GDM1 (cell line): Measurements from ENCODE around the gene TSR3.
"Not testable (repeated sequence)": the region's sequence is repeated elsewhere in the genome, so short reads cannot be mapped to it uniquely, and the experiment has no call there.

ENCODE experiments used
- DNase-seq: peaks from one replicate; lab custom pipeline; 2025; lab: John Stamatoyannopoulos, UW

The TSR3 gene

DNA sequence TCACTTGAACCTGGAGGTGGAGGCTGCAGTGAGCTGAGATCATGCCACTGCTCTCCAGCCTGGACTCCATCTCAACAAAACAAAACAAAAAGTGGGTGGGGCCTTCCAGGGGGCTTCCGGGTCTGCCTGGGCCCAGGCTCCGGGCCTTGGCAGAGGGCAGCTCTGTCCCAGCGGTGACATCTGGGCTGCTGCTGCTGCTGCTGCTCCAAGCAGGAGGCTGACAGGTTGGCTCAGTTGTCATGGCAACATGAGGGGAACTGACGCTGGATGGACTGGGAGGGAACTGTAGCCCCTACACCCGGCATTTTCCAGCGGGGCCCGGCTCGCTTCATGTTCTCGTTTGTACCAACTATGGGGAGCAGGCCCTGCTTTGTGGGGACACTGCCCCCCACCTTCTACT lies 14.2 kb downstream of the TSR3 start:
- no peak for DNase-seq

DNA sequence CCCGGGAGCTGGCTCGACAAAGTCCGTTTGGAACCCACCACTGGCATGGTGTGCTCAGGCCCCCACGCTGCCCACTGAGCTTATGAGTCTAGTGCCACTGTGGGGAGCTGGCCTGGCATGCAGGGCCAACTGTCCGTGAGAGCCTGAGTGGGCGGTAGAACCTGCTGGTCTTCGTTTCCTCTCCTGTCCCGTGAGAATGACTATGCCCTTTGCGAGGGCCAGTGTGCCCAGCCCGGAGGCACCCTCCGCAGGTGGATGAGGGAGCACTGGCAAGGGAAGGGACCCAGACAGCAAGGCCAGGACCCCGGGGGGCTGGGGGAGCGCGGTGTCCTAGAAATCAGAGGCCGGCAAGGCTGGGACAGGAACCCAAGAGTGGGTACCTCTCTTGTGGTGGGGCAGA lies 15.1 kb downstream of the TSR3 start:
- DNase-seq = no peak

DNA sequence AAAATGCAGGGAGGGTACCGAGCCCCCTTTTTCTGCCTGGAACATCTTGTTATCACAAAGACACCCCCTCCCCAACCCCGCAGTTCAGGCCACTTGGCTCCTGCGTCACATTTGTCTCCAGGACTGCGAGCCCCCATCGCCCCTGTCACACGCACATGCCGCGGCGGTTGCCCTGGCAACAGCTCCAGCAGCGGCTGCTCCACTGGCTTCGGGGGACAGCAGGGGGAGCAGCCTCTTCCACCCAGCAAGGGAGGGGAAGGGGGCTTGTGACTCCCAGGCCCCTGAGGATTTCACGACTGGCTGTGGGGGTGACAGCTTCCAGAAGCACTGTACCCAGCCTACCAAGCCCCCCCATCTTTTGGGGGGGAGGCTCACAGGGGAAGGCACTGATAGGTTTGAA lies 15.7 kb downstream of the TSR3 start:
- DNase-seq = no peak

DNA sequence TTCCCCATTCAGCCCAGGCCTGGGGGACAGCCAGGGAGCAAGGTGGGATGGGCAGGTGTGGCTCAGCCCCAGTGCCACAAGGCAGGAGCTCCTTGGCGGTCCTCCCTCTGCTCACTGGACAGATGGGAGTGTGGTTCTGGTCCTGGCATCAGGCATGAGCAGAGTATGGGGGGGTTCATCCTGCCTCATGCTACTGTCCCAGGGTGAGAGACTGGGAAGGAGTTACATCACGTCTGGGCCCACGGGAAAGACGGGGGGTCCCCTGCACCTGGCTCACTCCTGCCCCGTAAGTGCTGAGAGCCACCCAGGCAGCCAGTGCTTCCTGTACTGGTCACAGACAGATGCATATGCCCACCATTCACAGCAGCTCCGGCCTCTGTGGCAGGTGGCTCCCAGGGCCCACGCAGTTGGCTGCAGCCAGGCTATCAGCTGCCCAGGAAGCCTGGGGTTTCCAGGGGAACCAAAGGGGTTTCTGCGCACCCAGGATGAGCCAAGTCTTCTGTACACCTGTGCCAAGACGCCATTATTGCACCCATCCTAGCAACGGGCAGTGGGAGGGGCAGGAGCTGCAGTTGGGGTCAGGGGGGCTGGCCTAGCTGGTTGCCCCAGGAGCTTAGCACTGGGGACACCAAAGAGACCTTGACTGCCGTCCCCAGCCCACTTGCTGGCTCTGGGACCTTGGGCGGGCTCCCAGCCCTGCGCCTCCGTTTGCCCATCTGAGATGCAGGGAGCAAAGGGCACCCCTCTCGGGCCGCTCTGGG lies 16.3 kb downstream of the TSR3 start:
- DNase-seq = no peak

DNA sequence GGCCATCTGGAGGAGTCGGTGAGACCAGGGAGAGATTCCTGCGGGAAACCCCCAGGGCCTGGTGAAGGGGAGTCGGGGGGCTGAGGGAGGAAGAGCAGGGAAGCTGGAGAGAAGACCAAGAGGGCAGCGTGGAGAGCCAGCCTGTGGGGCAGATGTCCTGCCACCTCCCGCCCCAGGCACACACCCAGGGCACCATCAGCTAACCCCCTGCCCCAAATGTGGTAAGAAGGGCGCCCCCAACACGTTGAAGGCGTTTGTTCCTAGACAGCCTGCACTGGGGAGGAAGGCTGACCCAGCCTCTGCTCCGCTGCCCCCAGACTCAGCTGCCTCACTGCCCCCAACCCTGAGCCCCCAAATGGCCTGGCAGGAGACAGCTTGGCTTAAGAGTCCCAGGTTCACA lies 16.9 kb downstream of the TSR3 start:
- no peak for DNase-seq

DNA sequence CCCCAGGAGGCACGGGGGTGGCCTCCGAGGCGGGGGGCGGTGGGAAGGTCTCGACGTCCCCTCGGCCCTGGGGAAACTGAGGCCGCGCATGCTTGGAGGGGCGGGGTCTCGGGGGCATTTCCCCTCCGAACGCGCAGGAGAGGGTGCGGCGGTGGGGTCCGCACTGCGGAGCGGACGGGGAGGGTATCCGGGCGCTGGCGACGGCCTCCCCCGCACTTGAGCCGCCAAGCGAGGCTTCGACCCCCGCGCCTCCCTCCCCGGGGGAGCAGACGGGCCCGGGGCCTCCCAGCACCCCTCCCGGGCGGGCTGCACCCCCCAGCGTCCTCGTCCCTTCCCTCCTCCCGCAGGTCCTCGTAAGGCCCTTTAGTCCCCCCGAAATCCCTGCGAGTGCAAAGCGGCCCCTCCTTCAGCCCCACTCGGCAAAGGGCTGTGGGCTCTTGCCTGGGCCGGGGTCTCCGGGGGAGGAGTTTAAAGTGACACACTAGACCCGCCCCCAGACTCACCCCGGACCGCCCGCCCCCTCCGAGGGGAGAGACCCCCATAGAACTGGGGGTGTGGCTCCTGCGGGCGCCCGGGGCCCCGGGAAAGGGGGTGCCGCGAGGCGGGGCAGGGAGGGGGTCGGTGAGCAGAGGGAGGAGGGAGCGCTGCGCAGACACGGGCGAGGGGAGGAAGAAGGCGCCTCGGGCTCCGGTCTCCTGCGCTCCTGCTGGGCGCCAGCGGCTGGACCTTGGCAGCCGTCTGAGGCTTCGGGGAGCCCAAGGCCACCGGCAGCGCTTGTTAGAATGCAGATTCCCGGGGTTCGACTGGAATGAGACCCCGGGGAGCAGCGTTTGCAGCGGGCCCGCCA lies 17.6 kb downstream of the TSR3 start:
- no peak for DNase-seq

DNA sequence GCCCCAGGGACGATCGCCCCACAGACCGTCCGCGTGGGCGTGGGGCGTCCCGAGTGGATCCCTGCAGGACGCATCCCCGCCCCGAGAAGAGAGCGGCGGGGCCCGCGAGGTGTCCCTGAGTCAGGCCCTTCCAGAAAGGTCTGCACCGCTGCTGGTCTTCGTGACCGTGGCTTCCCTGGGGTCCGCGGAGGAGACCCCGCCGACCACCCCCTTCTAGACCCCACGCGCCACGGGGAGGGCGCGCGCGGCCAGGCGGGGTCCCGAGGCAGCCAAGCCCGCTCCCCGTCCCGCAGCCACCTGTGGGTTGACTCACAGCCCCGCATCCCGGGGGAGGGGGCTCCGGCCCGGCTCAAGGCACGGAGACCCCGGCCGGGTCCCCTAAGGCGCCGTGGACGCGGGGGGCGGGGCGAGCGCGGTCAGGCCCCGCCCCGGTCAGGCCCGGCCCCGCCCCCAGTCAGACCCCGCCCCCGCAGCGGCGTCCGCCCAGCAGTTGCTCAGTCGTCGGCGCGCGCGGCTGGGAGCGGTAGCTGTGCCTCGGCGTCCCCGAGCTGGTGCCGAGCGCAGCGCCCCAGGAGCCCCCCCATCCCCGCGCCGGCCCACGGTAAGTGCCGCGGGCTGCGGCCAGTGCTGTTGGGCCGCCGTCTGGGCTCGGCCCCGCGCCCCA lies 18.4 kb downstream of the TSR3 start, which contains the start of gene BAIAP3:
Gene BAIAP3 (plus strand): TSS at position 497 of the 664 bp plus-strand sequence. CDS start 4,905 bp downstream, outside the sequence.
- DNase-seq = no peak

DNA sequence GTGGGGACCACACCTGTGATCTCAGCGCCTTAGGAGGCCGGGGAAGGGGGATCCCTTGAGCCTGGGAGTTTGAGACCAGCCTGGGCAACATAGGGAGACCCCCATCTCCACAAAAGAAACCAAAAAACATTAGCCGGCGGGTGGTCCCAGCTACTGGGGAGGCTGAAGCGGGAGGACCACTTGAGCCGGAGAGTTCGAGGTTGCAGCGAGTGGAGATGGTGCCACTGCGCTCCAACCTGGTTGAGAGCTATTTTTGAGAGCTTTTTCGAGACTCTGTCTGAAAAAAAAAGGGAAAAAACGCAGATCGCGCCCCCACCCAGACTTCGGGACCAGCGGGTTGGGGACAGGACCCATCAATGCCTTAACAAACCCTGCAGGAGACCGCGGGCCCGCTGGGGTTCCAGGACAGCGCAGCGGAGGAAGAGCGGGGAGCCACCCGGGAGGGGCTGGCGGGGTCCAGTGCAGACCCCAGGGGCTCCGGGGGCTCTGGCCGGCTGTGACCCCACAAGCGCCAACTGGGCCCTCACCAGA lies 19.0 kb downstream of the TSR3 start:
- DNase-seq = no peak

DNA sequence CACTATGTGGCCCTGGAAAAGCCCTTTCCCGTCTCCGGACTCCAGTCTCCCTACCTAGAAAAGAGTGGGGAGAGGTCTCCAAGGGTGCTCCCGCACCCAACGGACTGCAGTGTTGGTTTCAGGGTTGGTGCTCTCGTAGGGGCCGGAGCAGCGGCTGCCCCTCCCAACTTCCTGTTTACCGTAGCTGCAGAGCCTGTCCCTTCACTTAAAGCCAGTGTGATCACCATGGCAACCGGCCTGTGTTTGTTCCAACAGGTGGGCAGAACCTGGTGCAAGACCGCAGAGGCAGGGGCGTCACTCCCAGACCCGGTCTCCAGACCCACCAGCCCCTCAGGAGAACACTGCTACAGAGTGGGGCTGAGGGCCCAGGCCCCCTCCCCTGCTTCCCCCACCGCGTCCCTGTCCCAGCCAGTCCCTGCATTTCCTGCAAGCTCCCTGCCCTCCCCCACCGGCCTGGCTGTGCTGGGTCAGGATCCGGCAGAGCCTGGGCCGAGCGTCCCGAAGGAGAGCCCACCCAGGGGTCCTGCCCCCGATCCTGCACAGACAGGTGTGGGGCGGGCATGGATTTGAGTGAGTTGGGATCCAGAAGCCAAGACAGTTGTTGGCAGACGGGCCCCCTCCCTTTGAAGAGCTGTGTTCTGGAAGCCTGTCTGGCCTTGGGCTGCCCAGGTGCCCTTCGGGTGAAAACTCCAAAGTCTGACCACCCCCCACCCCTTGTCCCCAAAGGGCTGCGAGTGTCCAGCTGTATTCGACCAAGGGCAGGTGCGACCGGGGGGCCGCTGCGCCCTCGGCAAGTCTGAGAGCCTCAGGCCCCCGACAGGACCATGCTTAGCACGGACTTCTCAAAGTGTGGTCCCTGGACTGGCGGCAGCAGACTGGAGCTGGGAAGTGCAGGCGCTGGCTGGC lies 19.7 kb downstream of the TSR3 start:
- no peak for DNase-seq

DNA sequence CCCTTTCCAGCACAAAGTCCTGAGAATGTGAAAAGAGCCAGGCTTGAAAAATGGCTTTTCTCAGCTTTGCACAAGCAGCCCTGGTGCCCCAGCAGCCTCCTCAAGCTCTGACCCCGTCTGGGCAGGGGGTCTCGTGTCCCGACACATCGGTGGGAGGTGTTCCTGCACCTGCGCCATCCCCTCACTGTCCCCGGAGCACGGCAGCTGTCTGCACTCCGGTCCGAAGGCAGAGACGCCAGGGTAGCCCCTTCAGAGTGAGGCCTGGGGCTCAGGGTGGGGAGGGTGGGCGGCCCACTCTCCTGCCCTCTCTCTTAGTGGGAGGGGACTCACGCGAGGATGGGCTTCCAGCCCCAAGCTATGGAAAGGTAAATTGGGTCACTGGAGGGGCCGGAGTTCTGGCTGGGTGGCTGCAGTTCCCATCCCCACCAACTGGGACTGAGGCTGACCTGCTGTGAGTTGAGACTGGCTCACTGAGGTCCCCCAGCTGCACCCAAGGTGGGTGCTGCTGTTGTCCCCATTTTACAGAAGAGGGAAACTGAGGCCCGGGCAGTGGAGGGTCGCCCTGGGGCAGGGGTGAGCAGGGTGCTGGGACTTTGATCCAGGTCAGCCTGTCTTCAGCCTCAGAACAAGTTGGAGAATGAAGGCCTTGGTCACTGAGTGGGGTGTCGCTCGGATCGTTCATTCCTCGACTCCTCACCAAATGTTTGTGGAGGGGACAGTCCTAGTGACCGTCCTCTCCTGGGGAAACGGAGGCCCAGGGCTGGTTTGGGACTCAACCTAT lies 20.6 kb downstream of the TSR3 start:
- DNase-seq = no peak

DNA sequence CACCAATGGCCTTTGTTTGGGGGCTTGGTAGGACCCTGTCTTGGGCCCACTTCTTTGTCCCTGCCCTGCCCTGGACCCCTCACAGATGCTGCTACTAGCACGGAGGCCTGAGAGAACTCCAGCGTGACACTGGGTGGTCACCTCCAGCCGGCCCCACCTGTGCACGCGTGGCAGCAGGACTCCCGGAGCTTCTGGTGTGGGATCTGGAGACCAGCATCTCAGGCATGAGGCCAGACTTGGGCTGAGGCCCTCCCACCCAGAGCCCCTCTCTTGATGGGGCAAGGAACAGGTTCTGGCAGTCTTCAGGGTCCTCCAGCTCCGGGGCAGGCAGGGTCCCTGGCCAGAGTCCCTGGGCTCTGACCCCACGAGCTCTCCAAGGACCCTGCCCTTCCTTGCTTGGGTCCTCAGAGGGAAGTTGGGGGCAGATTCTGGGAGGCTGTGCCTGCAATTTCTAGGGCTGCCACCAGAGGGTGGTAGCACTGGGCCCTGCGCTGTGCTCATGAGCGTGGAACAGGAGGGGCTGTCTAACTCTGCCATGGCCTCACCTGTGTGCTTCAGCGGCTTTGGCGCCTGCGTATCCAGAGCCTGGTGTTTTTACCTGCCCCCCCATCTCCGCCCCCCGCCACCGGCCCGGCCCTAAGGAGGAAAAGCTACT lies 21.3 kb downstream of the TSR3 start:
- no peak for DNase-seq

DNA sequence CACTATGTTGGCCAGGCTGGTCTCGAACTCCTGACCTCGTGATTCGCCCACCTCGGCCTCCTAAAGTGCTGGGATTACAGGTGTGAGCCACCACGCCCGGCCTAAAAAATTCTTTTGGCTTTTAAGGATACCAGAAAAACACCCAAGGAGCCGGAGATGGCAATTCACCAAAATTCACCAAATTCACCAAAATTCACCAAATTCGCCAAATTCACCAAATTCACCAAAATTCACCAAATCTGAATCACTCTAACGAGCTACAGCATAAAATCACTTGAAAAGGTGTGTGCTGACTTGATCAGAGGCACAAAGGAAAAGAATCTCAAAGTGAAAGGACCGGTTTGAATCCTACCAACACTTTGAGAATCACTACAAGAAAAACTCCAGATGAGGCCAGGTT lies 22.7 kb downstream of the TSR3 start:
- DNase-seq = not testable (repeated sequence)

DNA sequence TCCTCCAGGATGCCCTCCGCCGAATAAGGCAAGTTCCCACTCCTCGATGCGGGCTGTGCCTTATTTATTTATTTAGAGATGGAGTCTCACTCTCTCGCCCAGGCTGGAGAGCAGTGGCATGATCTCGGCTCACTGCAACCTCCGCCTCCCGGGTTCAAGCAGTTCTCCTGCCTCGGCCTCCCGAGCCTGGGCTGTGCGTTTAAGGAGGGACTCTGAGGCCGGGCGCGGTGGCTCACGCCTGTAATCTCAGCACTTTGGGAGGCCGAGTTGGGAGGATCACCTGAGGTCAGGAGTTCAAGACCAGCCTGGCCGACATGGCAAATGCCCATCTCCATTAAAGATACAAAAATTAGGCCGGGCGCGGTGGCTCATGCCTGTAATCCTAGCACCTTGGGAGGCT lies 23.5 kb downstream of the TSR3 start:
- DNase-seq = not testable (repeated sequence)

DNA sequence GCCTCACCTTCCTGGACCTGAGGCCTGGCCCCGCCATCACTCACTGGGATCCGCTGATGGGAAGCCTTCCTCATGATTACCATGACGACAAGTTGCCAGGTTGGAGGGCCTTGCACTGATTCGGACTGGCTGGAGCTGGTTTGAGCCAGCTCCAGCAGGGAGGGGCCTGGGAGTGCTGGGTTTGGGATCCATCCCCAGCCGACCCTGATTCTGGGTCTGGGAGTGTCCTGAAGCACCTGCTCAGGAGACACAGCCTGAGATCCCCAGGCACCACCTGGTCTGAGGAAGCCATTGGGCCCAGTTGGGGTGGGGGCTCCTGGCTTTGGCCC lies 24.1 kb downstream of the TSR3 start:
- DNase-seq = no peak

DNA sequence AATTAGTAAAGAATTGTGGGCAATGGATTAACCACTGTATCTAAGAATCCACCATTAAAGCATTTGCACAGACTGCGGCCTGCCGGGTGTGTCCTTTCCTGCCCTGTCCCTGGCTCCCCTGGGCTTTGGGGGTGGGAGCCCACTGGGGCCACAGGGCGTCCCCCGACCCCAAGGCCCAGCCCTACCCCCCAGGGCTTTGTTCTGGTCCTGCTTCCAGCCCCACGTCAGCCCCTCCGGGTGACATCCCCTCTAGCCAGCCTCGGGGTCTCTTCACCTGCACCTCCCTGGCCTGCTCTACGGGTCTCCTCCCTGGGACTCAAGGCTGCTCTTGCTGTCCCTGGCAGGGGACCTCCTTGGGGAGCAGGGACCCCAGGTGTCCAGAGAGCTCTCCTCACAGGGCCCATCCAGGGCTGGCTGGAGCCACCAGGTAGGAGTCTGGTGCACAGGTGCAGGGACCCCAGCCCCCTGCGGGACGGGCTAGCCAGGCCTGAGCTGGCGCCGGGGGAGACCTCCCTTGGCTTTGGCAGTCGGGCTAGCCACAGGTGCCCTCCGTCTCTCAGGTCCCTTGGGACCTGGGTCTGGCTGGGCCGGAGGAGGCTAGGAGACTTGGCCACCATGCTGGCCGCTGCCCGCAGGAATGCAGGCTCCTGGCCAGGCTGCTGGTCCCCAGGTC lies 24.6 kb downstream of the TSR3 start:
- no peak for DNase-seq

DNA sequence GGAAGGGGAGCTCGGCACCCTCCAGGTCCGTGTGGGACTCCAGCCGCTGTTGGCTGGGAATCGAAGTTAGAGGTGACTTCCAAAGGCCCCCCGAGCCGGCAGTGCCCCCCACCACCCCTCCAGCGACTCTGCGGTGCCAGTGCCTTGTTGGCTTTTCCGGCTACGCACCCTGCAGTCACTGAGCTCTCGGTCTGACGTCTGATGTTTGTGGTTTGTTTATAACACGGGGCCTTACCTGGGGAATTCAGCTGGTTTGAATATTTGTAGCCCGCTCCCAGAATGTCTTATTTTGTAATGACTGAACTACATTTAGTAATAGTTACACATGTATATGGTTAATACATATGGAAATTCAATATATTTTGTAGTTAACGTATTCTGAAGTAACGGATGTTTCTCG lies 25.3 kb downstream of the TSR3 start:
- DNase-seq = no peak

DNA sequence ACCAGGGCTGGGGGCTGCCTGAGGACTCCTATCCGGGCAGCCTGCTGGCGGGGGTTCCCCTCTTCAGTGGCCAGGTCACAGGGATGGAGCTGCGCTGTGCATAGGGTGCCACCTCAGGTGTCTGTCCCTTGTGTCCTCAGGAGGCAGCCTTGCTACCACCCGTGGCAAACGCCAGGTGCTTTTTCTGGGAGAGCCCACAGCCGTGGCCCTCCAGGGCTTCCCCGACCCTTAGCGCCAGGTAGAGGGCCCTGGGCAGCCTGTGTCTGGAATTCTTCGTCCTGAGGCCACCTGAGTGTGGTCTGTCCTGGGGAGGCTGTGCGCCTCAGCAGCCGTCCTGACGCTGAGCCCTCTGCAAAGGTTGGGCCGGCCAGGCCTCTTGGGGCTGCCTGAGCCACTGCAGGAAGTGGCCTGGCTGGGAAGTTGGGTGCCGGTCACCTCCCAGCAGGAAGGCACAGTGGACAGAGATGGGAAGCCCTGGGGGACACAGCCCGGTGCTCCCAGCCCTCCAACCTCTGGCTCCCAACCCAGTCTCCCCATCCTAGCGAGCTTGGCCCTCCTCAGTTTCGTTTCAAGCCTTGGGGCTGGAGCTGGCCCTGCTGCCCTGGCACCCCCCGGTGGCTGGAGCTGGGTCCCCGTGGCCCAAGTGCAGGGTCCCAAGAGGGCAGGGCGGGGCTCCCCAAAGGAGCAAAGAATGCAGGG lies 25.9 kb downstream of the TSR3 start:
- DNase-seq = no peak

DNA sequence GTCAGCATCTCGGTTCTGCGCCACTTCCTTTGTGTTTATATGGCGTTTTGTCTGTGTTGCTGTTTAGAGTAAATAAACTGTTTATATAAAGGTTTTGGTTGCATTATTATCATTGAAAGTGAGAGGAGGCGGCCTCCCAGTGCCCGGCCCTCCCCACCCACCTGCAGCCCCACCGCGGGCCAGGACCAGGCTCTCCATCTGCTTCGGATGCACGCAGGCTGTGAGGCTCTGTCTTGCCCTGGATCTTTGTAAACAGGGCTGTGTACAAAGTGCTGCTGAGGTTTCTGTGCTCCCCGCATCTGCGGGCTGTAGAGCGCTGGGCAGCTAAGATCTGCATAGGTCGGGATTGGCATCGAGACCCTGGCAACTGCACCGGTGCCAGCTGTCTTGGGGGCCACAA lies 26.4 kb downstream of the TSR3 start:
- no peak for DNase-seq

DNA sequence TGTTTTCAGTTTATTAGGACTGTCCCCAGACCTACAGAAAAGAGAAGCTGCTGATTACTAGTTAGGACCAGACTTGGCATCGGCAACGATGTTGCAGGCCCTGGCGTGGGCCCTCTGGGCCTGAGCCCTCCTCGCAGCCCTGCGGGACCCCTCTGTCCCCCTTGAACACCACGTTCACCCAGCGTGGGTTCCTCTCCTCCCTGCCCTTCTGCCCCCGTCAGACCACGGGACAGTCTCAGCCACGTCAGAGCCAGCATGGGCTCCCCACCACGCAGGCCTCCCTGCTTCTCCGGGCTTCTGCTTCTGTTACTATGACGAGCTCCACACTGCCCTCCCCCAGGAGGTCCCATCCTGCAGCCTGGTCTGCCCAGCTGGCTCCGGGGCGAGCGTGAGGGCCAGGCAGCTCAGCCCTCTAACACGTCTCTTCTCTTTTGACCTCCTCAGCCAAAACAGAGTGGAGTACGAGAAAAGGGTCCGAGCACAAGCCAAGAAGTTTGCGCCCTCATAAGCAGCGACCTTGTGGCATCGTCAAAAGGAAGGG lies 27.3 kb downstream of the TSR3 start:
- no peak for DNase-seq
